GM12891 (cell line): ENCODE data around the gene MRPL33.

Experiments
- DNase-seq: peaks from one replicate; pipeline ENCODE4 v3.0.0; 2011; ENCODE audit warnings: low spot score; ENCODE audit not compliant: insufficient read length
- FAIRE-seq: peaks from 2 replicates; lab custom pipeline; 2011; peaks lifted over from hg19 to GRCh38; lab: Jason Lieb, UNC
- PAX5 ChIP-seq: IDR thresholded peaks from 2 replicates; pipeline ENCODE4 v1.6.1; 2011; ENCODE audit warnings: low read length, moderate library complexity, mild to moderate bottlenecking; ENCODE audit not compliant: insufficient read depth, severe bottlenecking
- POLR2A ChIP-seq: IDR thresholded peaks from 2 replicates; pipeline ENCODE4 v1.6.1; 2011; ENCODE audit warnings: low read depth, low read length, control low read depth
- POLR2AphosphoS5 ChIP-seq: IDR thresholded peaks from 2 replicates; pipeline ENCODE4 v1.6.1; 2011; ENCODE audit warnings: low read depth, low read length, control low read depth
- POU2F2 ChIP-seq: IDR thresholded peaks from 2 replicates; pipeline ENCODE4 v1.6.1; 2011; ENCODE audit warnings: low read depth, mild to moderate bottlenecking, control low read depth, low read length, moderate library complexity
- SPI1 ChIP-seq: IDR thresholded peaks from 2 replicates; pipeline ENCODE4 v1.6.1; 2011; ENCODE audit warnings: low read depth, low read length, control low read depth
- TAF1 ChIP-seq: IDR thresholded peaks from 2 replicates; pipeline ENCODE4 v1.6.1; 2011; ENCODE audit warnings: low read depth, low read length, control low read depth

The MRPL33 gene

GRCh38 chr2:27730261-27730662, 41.3 kb upstream of the MRPL33 start:
- DNase-seq (no peak), FAIRE-seq (no peak)
- TF ChIP-seq PAX5 (no peak), POU2F2 (no peak), POLR2AphosphoS5 (no peak), SPI1 (no peak), TAF1 (no peak), POLR2A (no peak)

- no peak for FAIRE-seq
- no peak for DNase-seq
- TF ChIP-seq TAF1 (no peak), PAX5 (no peak), POLR2A (no peak), POU2F2 (no peak), SPI1 (no peak), POLR2AphosphoS5 (no peak)
Observed at GRCh38 chr2:27730980-27731691, 40.4 kb upstream of the MRPL33 start.

- FAIRE-seq (no peak), DNase-seq (no peak)
- no peak for TF ChIP-seq PAX5
- no peak for TF ChIP-seq SPI1
- TF ChIP-seq POU2F2: no peak
- no peak for TF ChIP-seq POLR2A
- TF ChIP-seq POLR2AphosphoS5: no peak
- no peak for TF ChIP-seq TAF1
Observed at GRCh38 chr2:27734305-27734704, 37.2 kb upstream of the MRPL33 start.

GRCh38 chr2:27735263-27735904, 36.1 kb upstream of the MRPL33 start:
- FAIRE-seq: no peak
- TF ChIP-seq POU2F2: no peak
- DNase-seq: peak; percentile 41

- TF ChIP-seq PAX5: no peak
- FAIRE-seq (no peak), DNase-seq (no peak)
Observed at GRCh38 chr2:27736031-27736889, 35.3 kb upstream of the MRPL33 start.

- FAIRE-seq: no peak
- TF ChIP-seq POU2F2: no peak
- no peak for TF ChIP-seq TAF1
- no peak for TF ChIP-seq SPI1
- TF ChIP-seq POLR2A: no peak
- no peak for TF ChIP-seq POLR2AphosphoS5
- TF ChIP-seq PAX5: no peak
- DNase-seq: no peak
Observed at GRCh38 chr2:27736890-27737204, 34.7 kb upstream of the MRPL33 start.

- FAIRE-seq: no peak
Observed at GRCh38 chr2:27737676-27738348, 33.7 kb upstream of the MRPL33 start.

GRCh38 chr2:27738349-27739057, 33.0 kb upstream of the MRPL33 start:
- DNase-seq (no peak), FAIRE-seq (no peak)
- TF ChIP-seq TAF1 (no peak), POLR2A (no peak), PAX5 (no peak), SPI1 (no peak), POLR2AphosphoS5 (no peak), POU2F2 (no peak)

More at GRCh38 chr2:27737676-27738348, 33.7 kb upstream of the MRPL33 start:
- DNase-seq: no peak
- TF ChIP-seq PAX5 (no peak), POLR2A (no peak), POU2F2 (no peak), TAF1 (no peak), SPI1 (no peak), POLR2AphosphoS5 (no peak)

- TF ChIP-seq TAF1: no peak
- no peak for TF ChIP-seq PAX5
- no peak for TF ChIP-seq POLR2A
- no peak for TF ChIP-seq POU2F2
- TF ChIP-seq POLR2AphosphoS5: no peak
- no peak for DNase-seq
- FAIRE-seq: no peak
Observed at GRCh38 chr2:27739058-27739373, 32.5 kb upstream of the MRPL33 start.

- no peak for TF ChIP-seq SPI1
- TF ChIP-seq POLR2A: no peak
- no peak for TF ChIP-seq POLR2AphosphoS5
- no peak for TF ChIP-seq PAX5
- no peak for TF ChIP-seq TAF1
- no peak for TF ChIP-seq POU2F2
- FAIRE-seq: no peak
- DNase-seq: no peak
Observed at GRCh38 chr2:27741673-27742072, 29.8 kb upstream of the MRPL33 start.
